Ectodermal cell (in vitro differentiated cells): Measurements from ENCODE around the gene TMEM248.
"Not testable (repeated sequence)": the region's sequence is repeated elsewhere in the genome, so short reads cannot be mapped to it uniquely, and the experiment has no call there.

ENCODE experiments used
- H3K27ac ChIP-seq: 2 replicates; pipeline ENCODE4 v1.7.0; 2013; ENCODE audit warnings: mild to moderate bottlenecking, low read depth, low read length; ENCODE audit not compliant: insufficient read depth, poor library complexity, severe bottlenecking
- H3K27me3 ChIP-seq: 2 replicates; pipeline ENCODE4 v1.7.0; 2013; ENCODE audit warnings: mild to moderate bottlenecking, low read length; ENCODE audit not compliant: insufficient read depth, control insufficient read depth, poor library complexity, severe bottlenecking
- H3K36me3 ChIP-seq: one replicate; pipeline ENCODE4 v1.7.0; 2013; ENCODE audit warnings: low read length; ENCODE audit not compliant: control insufficient read depth, insufficient read depth
- H3K4me1 ChIP-seq: one replicate; pipeline ENCODE4 v1.7.0; 2013; ENCODE audit warnings: low read length; ENCODE audit not compliant: control insufficient read depth, insufficient read depth
- H3K4me3 ChIP-seq: 2 replicates; pipeline ENCODE4 v1.7.0; 2013; ENCODE audit warnings: low read depth, low read length, control low read depth; ENCODE audit not compliant: insufficient read depth
- H3K9me3 ChIP-seq: 2 replicates; pipeline ENCODE4 v1.7.0; 2013; ENCODE audit warnings: mild to moderate bottlenecking, low read length, moderate library complexity; ENCODE audit not compliant: control insufficient read depth
- WGBS, 2 experiments: methylation state at CpG; one replicate each; pipeline ENCODE4 v1.1.7; 2013; ENCODE audit warnings: missing lambda C conversion rate in 2 of 2; 5-methylcytosine and 5-hydroxymethylcytosine counted together

The TMEM248 gene

DNA sequence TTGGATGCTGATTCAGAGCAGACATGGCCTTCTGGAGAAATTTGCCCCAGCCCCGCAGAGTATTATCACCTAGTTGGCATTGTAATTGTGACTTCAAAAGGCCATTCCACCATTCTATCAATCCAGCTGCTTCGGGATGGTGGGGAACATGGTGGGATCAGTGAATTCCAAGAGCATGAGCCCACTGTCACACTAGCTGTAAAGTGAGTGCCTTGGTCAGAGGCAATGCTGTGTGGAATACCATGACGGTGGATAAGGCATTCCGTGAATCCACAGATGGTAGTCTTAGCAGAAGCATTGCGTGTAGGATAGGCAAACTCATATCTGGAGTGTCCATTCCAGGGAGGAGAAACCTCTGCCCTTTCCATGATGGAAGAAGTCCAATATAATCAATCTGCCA lies 13.3 kb upstream of the TMEM248 start:
- Histone ChIP-seq H3K4me3 (no peak overlapping the region), H3K4me1 (no peaks in the 10 kb centered on the region), H3K27ac (no peak overlapping the region), H3K27me3 (peaks cover 12% of the 10 kb centered on the region), H3K9me3 (no peaks in the 10 kb centered on the region), H3K36me3 (no peaks in the 10 kb centered on the region)
- WGBS, 2 experiments, result 94 to 96% methylated on average over 5 of the region's 5 CpGs

DNA sequence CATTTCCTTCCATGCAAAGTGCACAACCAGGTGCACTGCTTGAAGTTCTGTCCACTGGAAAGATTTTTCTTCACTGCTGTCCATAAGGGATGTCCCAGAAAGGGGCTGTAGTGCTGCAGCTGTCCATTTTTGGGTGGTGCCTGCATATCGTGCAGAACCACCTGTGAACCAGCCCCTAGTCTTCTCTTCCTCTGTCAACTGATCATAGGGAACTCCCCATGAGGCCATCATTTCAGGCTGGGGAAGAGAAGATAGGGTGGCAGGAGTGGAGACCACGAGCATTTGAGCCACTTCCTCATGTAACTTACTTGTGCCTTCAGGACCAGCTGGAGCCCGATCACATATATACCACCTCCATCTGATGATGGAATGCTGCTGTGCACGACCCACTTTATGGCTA lies 12.4 kb upstream of the TMEM248 start:
- WGBS, 2 experiments, result 85 to 86% methylated on average over 4 of the region's 4 CpGs
- not testable (repeated sequence) for H3K9me3 ChIP-seq, H3K36me3 ChIP-seq, H3K27ac ChIP-seq, H3K4me3 ChIP-seq, H3K4me1 ChIP-seq
- H3K27me3 ChIP-seq, result peaks cover 12% of the 10 kb centered on the region

- no peak overlapping the region for H3K27ac ChIP-seq
- H3K4me3 ChIP-seq, result no peak overlapping the region
- no peaks in the 10 kb centered on the region for H3K4me1 ChIP-seq
- no peaks in the 10 kb centered on the region for H3K36me3 ChIP-seq
- H3K27me3 ChIP-seq, result peaks cover 17% of the 10 kb centered on the region
- 92 to 93% methylated on average over 3 of the region's 3 CpGs for WGBS, 2 experiments
- no peaks in the 10 kb centered on the region for H3K9me3 ChIP-seq
These were observed 10.2 kb upstream of the TMEM248 start for GRCh38 chr7:66910789-66911188.

- 94 to 96% methylated on average over 2 of the region's 2 CpGs for WGBS, 2 experiments
- not testable (repeated sequence) for H3K4me3 ChIP-seq, H3K27ac ChIP-seq, H3K36me3 ChIP-seq, H3K9me3 ChIP-seq, H3K4me1 ChIP-seq
- peaks cover 17% of the 10 kb centered on the region for H3K27me3 ChIP-seq
These were observed 9.8 kb upstream of the TMEM248 start for GRCh38 chr7:66911191-66911590.

- no peak overlapping the region for H3K27ac ChIP-seq
- no peaks in the 10 kb centered on the region for H3K36me3 ChIP-seq
- WGBS, 2 experiments, result 88 to 94% methylated on average over 2 of the region's 2 CpGs
- H3K9me3 ChIP-seq, result no peaks in the 10 kb centered on the region
- H3K27me3 ChIP-seq, result peaks cover 17% of the 10 kb centered on the region
- no peaks in the 10 kb centered on the region for H3K4me1 ChIP-seq
- no peak overlapping the region for H3K4me3 ChIP-seq
These were observed 8.8 kb upstream of the TMEM248 start for GRCh38 chr7:66912195-66912594.

DNA sequence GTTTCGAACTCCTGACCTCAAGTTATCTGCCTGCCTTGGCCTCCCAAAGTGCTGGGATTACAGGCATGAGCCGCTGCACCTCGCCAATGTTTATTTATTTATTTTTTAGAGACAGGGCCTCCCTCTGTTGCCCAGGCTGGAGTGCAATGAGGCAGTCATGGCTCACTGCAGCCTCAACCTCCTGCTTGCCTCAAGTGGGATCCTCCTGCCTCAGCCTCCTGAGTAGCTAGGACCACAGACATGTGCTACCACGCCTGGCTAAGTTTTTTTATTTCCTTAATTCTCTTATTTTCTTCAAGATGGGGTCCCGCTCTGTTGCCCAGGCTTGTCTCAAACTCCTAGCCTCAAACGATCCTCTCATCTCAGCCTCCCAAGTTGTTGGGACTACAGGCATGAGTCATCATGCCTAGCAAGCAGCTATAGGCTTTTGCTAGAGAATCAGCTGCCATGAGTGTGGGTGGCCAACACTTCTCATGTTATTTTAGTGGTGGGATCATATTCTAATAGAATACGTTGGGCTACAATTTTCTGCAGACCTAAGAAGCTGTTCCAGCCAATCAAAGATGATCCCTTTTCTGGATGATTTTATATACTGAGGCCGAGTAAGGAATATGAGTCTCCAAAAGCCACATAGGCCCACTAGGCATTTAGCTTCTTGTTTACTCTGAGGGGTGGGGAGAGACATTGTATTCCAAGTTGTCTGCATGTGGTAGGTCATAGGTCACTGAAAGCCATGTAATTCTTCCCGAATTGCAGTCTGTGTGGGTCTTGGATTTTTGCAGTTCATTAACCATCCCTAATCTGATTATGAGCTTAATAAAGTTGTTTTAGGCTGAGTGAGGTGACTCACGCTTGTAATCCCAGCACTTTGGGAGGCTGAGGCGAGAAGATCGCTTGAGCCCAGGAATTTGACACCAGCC lies 7.6 kb upstream of the TMEM248 start:
- no peak overlapping the region for H3K4me3 ChIP-seq
- H3K4me1 ChIP-seq, result no peaks in the 10 kb centered on the region
- H3K9me3 ChIP-seq, result no peaks in the 10 kb centered on the region
- H3K36me3 ChIP-seq, result no peaks in the 10 kb centered on the region
- no peak overlapping the region for H3K27ac ChIP-seq
- 86 to 87% methylated on average over 11 of the region's 12 CpGs for WGBS, 2 experiments
- peaks cover 17% of the 10 kb centered on the region for H3K27me3 ChIP-seq

GRCh38 chr7:66917904-66918303 lies 3.1 kb upstream of the TMEM248 start:
- not testable (repeated sequence) for H3K4me1 ChIP-seq, H3K36me3 ChIP-seq, H3K4me3 ChIP-seq, H3K9me3 ChIP-seq, H3K27me3 ChIP-seq, H3K27ac ChIP-seq
- WGBS, 2 experiments, result 91 to 93% methylated on average over 7 of the region's 7 CpGs

GRCh38 chr7:66919304-66919703 lies 1.7 kb upstream of the TMEM248 start:
- Histone ChIP-seq H3K27me3 (peaks cover 5% of the 10 kb centered on the region), H3K27ac (no peak overlapping the region), H3K4me1 (peaks cover 7% of the 10 kb centered on the region), H3K36me3 (no peaks in the 10 kb centered on the region), H3K4me3 (no peak overlapping the region), H3K9me3 (no peaks in the 10 kb centered on the region)
- 79% methylated on average over 1 of the region's 1 CpG; no CpG with 5 or more reads in 1 of the 2 experiments for WGBS, 2 experiments

GRCh38 chr7:66919704-66920103 lies 1.3 kb upstream of the TMEM248 start:
- 92 to 93% methylated on average over 4 of the region's 4 CpGs for WGBS, 2 experiments
- peaks cover 7% of the 10 kb centered on the region for H3K4me1 ChIP-seq
- no peaks in the 10 kb centered on the region for H3K36me3 ChIP-seq
- H3K9me3 ChIP-seq, result no peaks in the 10 kb centered on the region
- H3K27ac ChIP-seq, result no peak overlapping the region
- no peak overlapping the region for H3K4me3 ChIP-seq
- H3K27me3 ChIP-seq, result peaks cover 5% of the 10 kb centered on the region

- H3K9me3 ChIP-seq, result no peaks in the 10 kb centered on the region
- no peaks in the 10 kb centered on the region for H3K36me3 ChIP-seq
- H3K4me1 ChIP-seq, result peaks cover 7% of the 10 kb centered on the region
- no peak overlapping the region for H3K27ac ChIP-seq
- 91 to 96% methylated on average over 3 of the region's 3 CpGs for WGBS, 2 experiments
- H3K27me3 ChIP-seq, result peaks cover 5% of the 10 kb centered on the region
- H3K4me3 ChIP-seq, result peak overlapping the region; percentile 97
These were observed 769 bp upstream of the TMEM248 start for GRCh38 chr7:66920256-66920655.
